Liver (tissue), 9 donors: ENCODE data around the gene XRRA1. TPM values are rescaled to one million over a fixed set of nuclear protein-coding genes. Genes with fewer than 3 reads are reported as not detected.

ENCODE experiments used
- DNase-seq: peaks from one replicate; pipeline ENCODE4 v3.0.0-alpha.2; 2017; ENCODE audit warnings: low spot score
- H3K27ac ChIP-seq, 2 donors: one replicate each; pipeline ENCODE4 v1.7.0; 2013; ENCODE audit warnings: inconsistent platforms in 2 of 2, low read length in 2 of 2, control low read depth in 1 of 2, low read depth in 1 of 2, mild to moderate bottlenecking in 1 of 2
- H3K27me3 ChIP-seq, 4 donors: one replicate each; pipeline versions ENCODE4 v1.6.1 to v1.7.0; 2013; ENCODE audit warnings: low read length in 3 of 4, inconsistent platforms in 1 of 4, mild to moderate bottlenecking in 1 of 4, moderate library complexity in 1 of 4; ENCODE audit not compliant: control insufficient read depth in 4 of 4, insufficient read depth in 4 of 4
- H3K36me3 ChIP-seq, 4 donors: one replicate each; pipeline versions ENCODE4 v1.6.1 to v1.7.0; 2013; ENCODE audit warnings: low read length in 3 of 4, mild to moderate bottlenecking in 3 of 4, low read depth in 1 of 4, moderate library complexity in 1 of 4; ENCODE audit not compliant: control insufficient read depth in 4 of 4, insufficient read depth in 3 of 4
- H3K4me1 ChIP-seq, 4 donors: one replicate each; pipeline versions ENCODE4 v1.6.1 to v1.7.0; 2013; ENCODE audit warnings: low read length in 3 of 4, mild to moderate bottlenecking in 3 of 4, moderate library complexity in 1 of 4; ENCODE audit not compliant: control insufficient read depth in 4 of 4, insufficient read depth in 4 of 4
- H3K4me3 ChIP-seq, 3 donors: one replicate each; pipeline versions ENCODE4 v1.6.1 to v1.7.0; 2013; ENCODE audit warnings: low read length in 3 of 3, control low read depth in 1 of 3, low read depth in 1 of 3, mild to moderate bottlenecking in 1 of 3
- H3K9ac ChIP-seq, 2 donors: one replicate each; pipeline ENCODE4 v1.7.0; 2013; ENCODE audit warnings: low read length in 2 of 2, mild to moderate bottlenecking in 2 of 2, moderate library complexity in 2 of 2, control low read depth in 1 of 2, low read depth in 1 of 2
- H3K9me3 ChIP-seq, 4 donors: one replicate each; pipeline versions ENCODE4 v1.6.1 to v1.7.0; 2013; ENCODE audit warnings: low read length in 3 of 4; ENCODE audit not compliant: control insufficient read depth in 4 of 4
- ATF3 ChIP-seq: IDR thresholded peaks from 2 replicates; pipeline ENCODE4 v1.6.1; 2016; ENCODE audit warnings: antibody characterized with exemption
- EGR1 ChIP-seq, 2 donors: IDR thresholded peaks; 2 replicates each; pipeline ENCODE4 v1.6.1; 2016 to 2018; ENCODE audit warnings: antibody characterized with exemption in 2 of 2, low read depth in 2 of 2
- FOXA1 ChIP-seq: IDR thresholded peaks from 2 replicates; pipeline ENCODE4 v1.6.1; 2016; ENCODE audit warnings: antibody characterized with exemption
- FOXA2 ChIP-seq: IDR thresholded peaks from 2 replicates; pipeline ENCODE4 v1.6.1; 2016; ENCODE audit warnings: antibody characterized with exemption
- GABPA ChIP-seq, 2 donors: IDR thresholded peaks in 1 of 2; conservative IDR thresholded peaks in 1 of 2; 2 replicates each; pipeline ENCODE4 v1.6.1; 2016; ENCODE audit warnings: antibody characterized with exemption in 2 of 2, mild to moderate bottlenecking in 1 of 2, moderate library complexity in 1 of 2
- HNF4A ChIP-seq, 2 donors: conservative IDR thresholded peaks; 2 replicates each; pipeline ENCODE4 v1.6.1; 2016; ENCODE audit warnings: antibody characterized with exemption in 2 of 2, mild to moderate bottlenecking in 2 of 2
- HNF4G ChIP-seq: IDR thresholded peaks from 2 replicates; pipeline ENCODE4 v1.6.1; 2016; ENCODE audit warnings: antibody characterized with exemption
- JUND ChIP-seq, 2 donors: IDR thresholded peaks; 2 replicates each; pipeline ENCODE4 v1.6.1; 2016; ENCODE audit warnings: antibody characterized with exemption in 2 of 2
- MAX ChIP-seq: IDR thresholded peaks from 2 replicates; pipeline ENCODE4 v1.6.1; 2016; ENCODE audit warnings: antibody characterized with exemption
- NR2F2 ChIP-seq: IDR thresholded peaks from 2 replicates; pipeline ENCODE4 v1.6.1; 2016; ENCODE audit warnings: antibody characterized with exemption
- RAD21 ChIP-seq, 2 donors: IDR thresholded peaks; 2 replicates each; pipeline ENCODE4 v1.6.1; 2016; ENCODE audit warnings: antibody characterized with exemption in 2 of 2, mild to moderate bottlenecking in 2 of 2
- REST ChIP-seq: IDR thresholded peaks from 2 replicates; pipeline ENCODE4 v1.6.1; 2016; ENCODE audit warnings: antibody characterized with exemption, mild to moderate bottlenecking
- SP1 ChIP-seq: IDR thresholded peaks from 2 replicates; pipeline ENCODE4 v1.6.1; 2018; ENCODE audit warnings: antibody characterized with exemption, mild to moderate bottlenecking
- TAF1 ChIP-seq: conservative IDR thresholded peaks from 2 replicates; pipeline ENCODE4 v1.6.1; 2016; ENCODE audit warnings: antibody characterized with exemption, mild to moderate bottlenecking
- YY1 ChIP-seq: IDR thresholded peaks from 2 replicates; pipeline ENCODE4 v1.6.1; 2016; ENCODE audit warnings: antibody characterized with exemption, mild to moderate bottlenecking
- ZBTB33 ChIP-seq: IDR thresholded peaks from 2 replicates; pipeline ENCODE4 v1.6.1; 2016; ENCODE audit warnings: antibody characterized with exemption
- WGBS: extraction: QIAGEN DNeasy Blood & Tissue Kit; methylation state at CpG from one replicate; pipeline ENCODE4 v1.1.7; 2013; 5-methylcytosine and 5-hydroxymethylcytosine counted together
- polyA plus RNA-seq, 2 donors: library from polyadenylated mRNA; stranded (reverse) in 1 of 2; unstranded in 1 of 2; fragments of 200-250 nt in 1 of 2; fragments of >200 nt in 1 of 2; fragmentation: Nextera tagmentation in 1 of 2; extraction: Ambion mirVana in 1 of 2; gene quantifications; one replicate each; pipeline versions ENCODE4 v1.2.1 to v1.2.3, GENCODE V29; 2013 to 2015
- total RNA-seq, 2 donors: library from RNA; depleted of rRNA; stranded (reverse); fragments of >200 nt; gene quantifications; one replicate each; pipeline ENCODE4 v1.2.3, GENCODE V29; 2014
- donor health status: healthy.
- donor health status: healthy.
- donor health status: healthy.
- donor health status: healthy.
- donor health status: healthy.

Gene XRRA1
- total and polyA plus RNA-seq, 4 donors = 3.8 to 11.6 (median 5.6) TPM

- no peak for DNase-seq
- no peak overlapping the region for H3K9ac ChIP-seq
- H3K4me3 ChIP-seq = no peak overlapping the region
- peaks cover 0 to 5% (median 0%) of the 10 kb centered on the region in 4 donors for H3K36me3 ChIP-seq
- H3K27me3 ChIP-seq = no peaks in the 10 kb centered on the region
- TF ChIP-seq HNF4A (conservative IDR thresholded peaks at IDR 0.05) (no peak), ZBTB33 (no peak), FOXA1 (no peak), FOXA2 (no peak), TAF1 (no peak), JUND (IDR thresholded peaks at IDR 0.05) (no peak), YY1 (no peak), ATF3 (no peak), REST (no peak), GABPA (IDR thresholded peaks at IDR 0.05 in 1 of 2, conservative IDR thresholded peaks at IDR 0.05 in 1 of 2) (no peak), NR2F2 (no peak), MAX (no peak), RAD21 (IDR thresholded peaks at IDR 0.05) (no peak), HNF4G (no peak), SP1 (no peak), EGR1 (IDR thresholded peaks at IDR 0.05; ENCODE audit: low read depth in 2 of 2) (no peak)
- no peak overlapping the region for H3K27ac ChIP-seq
- 90% methylated on average over 8 of the region's 8 CpGs for WGBS
- H3K4me1 ChIP-seq = no peaks in the 10 kb centered on the region
- no peaks in the 10 kb centered on the region for H3K9me3 ChIP-seq
Observed at GRCh38 chr11:74926304-74927030, 22.4 kb downstream of the XRRA1 start.

- H3K27me3 ChIP-seq = no peaks in the 10 kb centered on the region
- H3K4me3 ChIP-seq = no peak overlapping the region
- no peak overlapping the region for H3K27ac ChIP-seq
- 89% methylated on average over 4 of the region's 4 CpGs for WGBS
- TF ChIP-seq TAF1 = no peak
- peaks cover 0 to 9% (median 4%) of the 10 kb centered on the region in 4 donors for H3K36me3 ChIP-seq
- H3K9ac ChIP-seq = no peak overlapping the region
- no peak for DNase-seq
- H3K4me1 ChIP-seq = no peaks in the 10 kb centered on the region
- no peaks in the 10 kb centered on the region for H3K9me3 ChIP-seq
Observed at GRCh38 chr11:74925281-74925680, 23.6 kb downstream of the XRRA1 start.
